HG02588 (cell line): ENCODE data around the gene SIX5.
A peak's percentile ranks its signal among the peaks of the same experiment; 100 is the strongest.
"Not testable (repeated sequence)": the region's sequence is repeated elsewhere in the genome, so short reads cannot be mapped to it uniquely, and the experiment has no call there.

Source experiments
- ATAC-seq: cut with Tn5 transposase; IDR thresholded peaks from one replicate; pipeline ENCODE4 v1.9.1; 2021; ENCODE audit warnings: mild to moderate bottlenecking, moderate library complexity; ENCODE audit not compliant: unreplicated experiment

The SIX5 gene

GRCh38 chr19:45761714-45762113 is 7.3 kb downstream of the SIX5 start:
- ATAC-seq: no peak

GRCh38 chr19:45758921-45759320 is 10.1 kb downstream of the SIX5 start:
- ATAC-seq: no peak

- ATAC-seq: no peak
Measured at GRCh38 chr19:45757695-45758094, 11.4 kb downstream of the SIX5 start.

GRCh38 chr19:45754323-45754722 is 14.7 kb downstream of the SIX5 start:
- ATAC-seq: no peak

- no peak for ATAC-seq
Measured at GRCh38 chr19:45753548-45753947, 15.5 kb downstream of the SIX5 start.

DNA sequence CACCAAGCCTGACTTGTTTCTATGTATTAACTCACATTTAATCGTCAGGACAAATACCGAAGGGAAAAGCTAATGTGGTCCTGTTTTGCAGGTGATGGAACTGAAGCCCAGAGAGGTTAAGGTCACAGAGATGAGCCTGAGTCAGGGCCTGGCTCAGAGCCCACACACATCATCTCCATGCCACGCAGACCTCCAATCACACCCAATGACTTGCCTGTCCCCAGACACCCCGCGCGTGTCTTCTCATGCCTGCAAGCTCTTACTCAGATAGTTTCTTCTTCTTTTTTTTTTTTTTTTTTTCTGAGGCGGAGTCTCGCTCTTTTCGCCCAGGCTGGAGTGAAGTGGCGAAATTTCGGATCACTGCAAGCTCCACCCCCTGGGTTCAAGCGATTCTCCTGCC is 16.4 kb downstream of the SIX5 start:
- ATAC-seq: no peak

GRCh38 chr19:45751483-45751882 is 17.6 kb downstream of the SIX5 start:
- not testable (repeated sequence) for ATAC-seq

GRCh38 chr19:45747513-45747912 is 21.5 kb downstream of the SIX5 start:
- no peak for ATAC-seq

DNA sequence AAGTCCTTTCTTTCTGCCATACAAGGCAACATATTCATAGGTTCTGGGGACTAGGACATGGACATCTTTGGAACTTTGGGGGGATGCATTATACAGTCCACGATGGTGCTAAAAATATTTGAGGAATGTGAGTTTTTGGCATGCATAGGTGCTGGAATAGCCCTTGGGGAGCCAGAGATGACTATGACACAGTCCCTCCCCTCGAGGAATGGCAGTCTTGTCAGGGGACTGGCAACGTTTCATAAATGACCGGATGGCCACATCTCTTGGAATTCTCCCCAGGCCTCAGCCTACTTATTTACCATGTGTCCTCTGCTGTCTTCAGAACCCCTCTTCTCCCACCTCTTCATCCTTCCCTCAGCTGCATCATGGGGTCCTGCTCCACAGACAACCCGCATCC is 22.2 kb downstream of the SIX5 start:
- ATAC-seq: no peak

GRCh38 chr19:45745606-45746005 is 23.4 kb downstream of the SIX5 start:
- no peak for ATAC-seq

GRCh38 chr19:45742969-45743368 is 26.1 kb downstream of the SIX5 start:
- no peak for ATAC-seq

GRCh38 chr19:45739498-45740439 is 29.3 kb downstream of the SIX5 start:
- ATAC-seq: no peak

DNA sequence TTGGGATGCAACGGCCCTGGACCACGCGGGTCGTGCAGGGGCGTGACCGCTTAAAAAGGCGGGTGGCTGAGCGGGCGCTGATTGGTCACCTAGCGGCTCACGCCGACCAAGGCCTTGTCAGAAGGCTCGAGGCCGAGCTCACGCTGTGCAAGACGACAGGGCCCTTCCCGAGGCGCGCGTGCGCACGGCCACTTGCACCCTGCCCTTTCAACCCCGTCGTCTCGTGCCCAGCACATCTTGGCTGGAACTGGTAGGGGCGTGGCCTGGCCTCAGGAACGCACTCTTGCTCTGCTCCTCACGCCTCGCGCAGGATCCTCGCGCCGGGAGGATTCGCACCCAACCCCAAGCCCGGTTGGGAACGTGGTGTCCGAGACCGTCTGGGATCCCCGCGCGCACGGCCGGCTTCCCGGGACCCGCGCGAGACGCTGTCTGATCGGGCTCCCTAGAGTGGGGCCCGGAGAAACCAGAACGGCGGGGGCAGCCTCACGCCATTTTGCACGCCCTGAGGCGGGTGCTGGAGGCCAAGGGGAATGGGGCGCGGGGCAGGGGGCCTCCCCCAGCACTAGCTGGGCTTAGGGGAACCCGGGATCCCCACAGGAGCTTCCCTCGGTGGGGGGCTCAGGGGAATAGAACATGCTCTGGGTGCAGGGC is 35.8 kb downstream of the SIX5 start, which contains the start of gene MEIOSIN:
Gene MEIOSIN, plus strand, starts transcription at position 280 of the 651 bp plus-strand sequence. CDS start 1,938 bp downstream, outside the sequence.
- no peak for ATAC-seq

DNA sequence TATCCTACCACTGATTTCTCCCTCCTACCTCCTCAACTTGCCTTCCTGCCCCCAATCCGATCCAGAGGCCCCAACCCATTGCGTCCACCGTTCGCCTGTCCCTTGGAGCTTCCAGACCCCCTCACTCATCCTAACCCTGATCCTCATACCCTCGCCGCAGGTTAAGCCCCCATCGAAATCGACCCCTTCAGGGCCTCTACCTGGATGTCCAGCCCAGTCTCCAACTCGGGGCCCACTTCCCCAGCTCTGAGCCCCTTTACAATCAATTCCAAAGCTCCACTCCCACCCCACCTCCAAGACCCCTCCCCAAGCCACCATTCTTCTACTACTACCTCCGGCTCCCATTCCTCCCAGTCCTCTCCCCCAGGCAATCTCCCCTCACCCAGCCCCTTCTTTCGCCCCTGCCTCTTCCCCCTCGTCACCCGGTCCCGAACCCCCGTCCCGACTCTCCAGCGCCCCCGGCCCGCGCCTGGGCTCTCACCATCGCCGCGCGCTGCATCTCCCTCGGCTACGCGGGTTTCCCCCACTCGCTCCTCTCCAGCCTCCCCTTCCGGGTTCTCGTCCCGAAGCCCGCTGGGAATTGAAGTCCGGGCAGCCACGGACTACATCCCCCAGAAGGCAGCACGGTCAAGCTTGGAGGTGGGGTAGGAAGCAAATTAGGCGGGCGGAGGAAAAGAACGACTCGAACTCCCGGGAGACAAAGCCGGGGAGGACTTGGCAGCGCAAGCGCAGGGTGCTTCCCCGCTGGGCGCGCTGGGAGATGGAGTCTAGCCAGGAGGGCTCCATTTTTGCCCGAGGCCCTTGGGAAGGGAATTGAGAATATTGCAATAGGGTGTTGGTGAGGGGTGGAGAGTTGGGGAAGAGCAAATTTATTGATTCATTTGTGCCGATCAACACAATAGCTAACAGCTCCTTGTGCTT is 38.4 kb downstream of the SIX5 start, which contains the start of gene FBXO46:
Gene FBXO46, minus strand, starts transcription at position 529 of the 921 bp plus-strand sequence. CDS start 17,401 bp downstream, outside the sequence.
- peak; percentile 89 for ATAC-seq

DNA sequence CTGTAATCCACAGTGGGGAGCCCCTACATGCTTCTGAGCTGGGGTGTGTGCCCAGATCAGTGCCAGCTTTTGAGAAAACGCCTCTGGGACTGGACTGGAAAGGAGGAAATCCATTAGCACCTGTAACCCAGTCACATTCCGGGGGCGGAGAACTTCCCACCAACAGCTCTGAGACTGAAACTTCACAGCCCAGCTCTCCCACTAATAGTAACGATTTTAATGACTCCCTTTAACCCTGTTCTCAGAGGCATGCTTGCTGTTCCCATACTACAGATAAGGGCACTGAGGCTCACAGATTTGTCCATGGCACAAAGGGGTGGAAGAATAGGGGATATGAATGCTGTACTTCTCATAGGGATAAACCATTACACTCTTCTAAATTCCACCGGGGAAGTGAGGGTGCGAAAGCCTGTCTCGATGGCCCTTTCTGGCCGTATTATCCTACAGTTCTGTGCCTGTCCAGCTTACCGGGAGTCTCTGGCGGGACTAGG is 39.2 kb downstream of the SIX5 start:
- ATAC-seq: no peak

- not testable (repeated sequence) for ATAC-seq
Measured at GRCh38 chr19:45728683-45729082, 40.4 kb downstream of the SIX5 start.

DNA sequence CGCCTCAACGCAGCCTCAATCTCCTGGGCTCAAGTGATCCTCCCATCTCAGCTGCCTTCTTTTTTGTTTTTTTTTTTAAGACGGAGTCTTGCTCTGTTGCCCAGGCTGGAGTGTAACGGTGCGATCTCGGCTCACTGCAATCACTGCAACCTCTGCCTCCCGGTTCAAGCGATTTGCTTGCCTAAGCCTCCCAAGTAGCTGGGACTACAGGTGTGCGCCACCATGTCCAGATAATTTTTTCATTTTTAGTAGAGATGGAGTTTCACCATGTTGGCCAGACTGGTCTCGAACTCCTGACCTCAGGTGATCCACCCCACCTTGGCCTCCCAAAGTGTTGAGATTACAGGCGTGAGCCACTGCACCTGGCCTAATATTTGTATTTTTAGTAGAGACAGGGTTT is 49.0 kb downstream of the SIX5 start:
- not testable (repeated sequence) for ATAC-seq

- no peak for ATAC-seq
Measured at GRCh38 chr19:45717983-45718650, 50.9 kb downstream of the SIX5 start.

- ATAC-seq: peak; percentile 90
Measured at GRCh38 chr19:45717131-45717982, 51.7 kb downstream of the SIX5 start.
